PC-3 (cell line): ENCODE results near the gene OBP2A. TPM values are rescaled to one million over a fixed set of nuclear protein-coding genes. Genes with fewer than 3 reads are reported as not detected.

Experiments
- ATAC-seq: fragments of 200-7000 bp; cut with Tn5 transposase; 2 replicates; pipeline ENCODE4 v1.9.1; 2020; ENCODE audit warnings: mild to moderate bottlenecking, moderate library complexity
- BruUV-seq: library from RNA; stranded (reverse); fragments of 400-500 nt; replicated peaks from 2 replicates; lab custom pipeline; 2021; lab: Mats Ljungman, UMichigan
- CTCF ChIA-PET: fragments of 300-600 bp; sonication (Branson Sonifier 250); formaldehyde crosslinking; loops from one replicate; lab custom pipeline; 2022; ENCODE audit warnings: antibody characterized with exemption; lab: Charles Lee
- POLR2A ChIA-PET: fragments of 300-600 bp; sonication (Branson Sonifier 250); formaldehyde crosslinking; loops from one replicate; lab custom pipeline; 2022; ENCODE audit warnings: antibody characterized with exemption; ENCODE audit not compliant: unreplicated experiment; lab: Charles Lee
- DNase-seq: peaks from one replicate; pipeline ENCODE4 v3.0.0-alpha.2; 2015
- H2AFZ ChIP-seq: fragments of 300-600 bp; sonication (generic); 2 replicates; pipeline ENCODE4 v1.6.0; 2016; ENCODE audit warnings: antibody characterized with exemption, low read length
- H3F3A ChIP-seq: fragments of 300-600 bp; sonication (generic); one replicate; pipeline ENCODE4 v1.6.0; 2017; ENCODE audit warnings: antibody characterized with exemption, low read length, control low read depth, mild to moderate bottlenecking; ENCODE audit not compliant: unreplicated experiment
- H3K27ac ChIP-seq: fragments of 300-600 bp; sonication (generic); 2 replicates; pipeline ENCODE4 v1.5.1; 2016; ENCODE audit warnings: mild to moderate bottlenecking, low read length
- H3K27me3 ChIP-seq: fragments of 300-600 bp; sonication (generic); 2 replicates; pipeline ENCODE4 v1.6.1; 2016; ENCODE audit warnings: low read length, mixed read lengths
- H3K36me3 ChIP-seq: fragments of 300-600 bp; sonication (generic); 2 replicates; pipeline ENCODE4 v1.6.1; 2016; ENCODE audit warnings: low read depth, mixed run types, low read length, mixed read lengths
- H3K4me1 ChIP-seq: fragments of 300-600 bp; sonication (generic); 2 replicates; pipeline ENCODE4 v1.5.1; 2016; ENCODE audit warnings: low read length; ENCODE audit not compliant: insufficient read depth
- H3K4me2 ChIP-seq: fragments of 300-600 bp; sonication (generic); 2 replicates; pipeline ENCODE4 v1.6.0; 2016; ENCODE audit warnings: low read length
- H3K4me3 ChIP-seq: fragments of 300-600 bp; sonication (generic); 2 replicates; pipeline ENCODE4 v1.5.1; 2016; ENCODE audit warnings: mild to moderate bottlenecking, low read length, mixed read lengths
- H3K79me2 ChIP-seq: fragments of 300-600 bp; sonication (generic); 2 replicates; pipeline ENCODE4 v1.6.1; 2017; ENCODE audit warnings: low read length, mixed read lengths
- H3K9ac ChIP-seq: fragments of 300-600 bp; sonication (generic); 2 replicates; pipeline ENCODE4 v1.6.0; 2016; ENCODE audit warnings: mild to moderate bottlenecking, low read length
- H3K9me2 ChIP-seq: fragments of 300-600 bp; sonication (generic); replicated peaks from 2 replicates; pipeline ENCODE4 v1.6.1; 2016; ENCODE audit warnings: mixed run types, low read length, mixed read lengths
- H3K9me3 ChIP-seq: fragments of 300-600 bp; sonication (generic); 2 replicates; pipeline ENCODE4 v1.6.1; 2016; ENCODE audit warnings: low read length, mixed read lengths
- H4K20me1 ChIP-seq: fragments of 300-600 bp; sonication (generic); 2 replicates; pipeline ENCODE4 v1.6.1; 2016; ENCODE audit warnings: low read length, mixed read lengths
- CTCF ChIP-seq: fragments of 300-600 bp; sonication (generic); conservative IDR thresholded peaks from 2 replicates; pipeline ENCODE4 v1.5.1; 2017; ENCODE audit warnings: antibody characterized with exemption, low read depth, mild to moderate bottlenecking, low read length
- EZH2 ChIP-seq: fragments of 300-600 bp; sonication (generic); IDR thresholded peaks from one replicate; pipeline ENCODE4 v1.6.1; 2017; ENCODE audit warnings: antibody characterized with exemption, mild to moderate bottlenecking, low read length; ENCODE audit not compliant: unreplicated experiment
- EZH2phosphoT487 ChIP-seq: fragments of 300-600 bp; sonication (generic); IDR thresholded peaks from 2 replicates; pipeline ENCODE4 v1.6.1; 2018; ENCODE audit warnings: mild to moderate bottlenecking, antibody characterized with exemption, low read length, borderline replicate concordance
- intact Hi-C: fragments of 100-400 bp; cut with micrococcal nuclease; formaldehyde crosslinking; loops from 2 replicates; pipeline ENCODE4 v1.9.0; 2023
- total RNA-seq: library from RNA; depleted of rRNA; stranded (reverse); fragments of >200 nt; gene quantifications from 2 replicates; pipeline ENCODE4 v1.2.3, GENCODE V29; 2014

OBP2A gene
- total RNA-seq, 1 experiment from 2014 or later = not detected

- CTCF ChIA-PET = no interaction called here
- peaks cover 6% of the 10 kb centered on the region; the same call in 1 of the 2 replicates for H3K36me3 ChIP-seq
These were observed 39.4 kb upstream of the OBP2A start for GRCh38 chr9:135506327-135507103.

DNA sequence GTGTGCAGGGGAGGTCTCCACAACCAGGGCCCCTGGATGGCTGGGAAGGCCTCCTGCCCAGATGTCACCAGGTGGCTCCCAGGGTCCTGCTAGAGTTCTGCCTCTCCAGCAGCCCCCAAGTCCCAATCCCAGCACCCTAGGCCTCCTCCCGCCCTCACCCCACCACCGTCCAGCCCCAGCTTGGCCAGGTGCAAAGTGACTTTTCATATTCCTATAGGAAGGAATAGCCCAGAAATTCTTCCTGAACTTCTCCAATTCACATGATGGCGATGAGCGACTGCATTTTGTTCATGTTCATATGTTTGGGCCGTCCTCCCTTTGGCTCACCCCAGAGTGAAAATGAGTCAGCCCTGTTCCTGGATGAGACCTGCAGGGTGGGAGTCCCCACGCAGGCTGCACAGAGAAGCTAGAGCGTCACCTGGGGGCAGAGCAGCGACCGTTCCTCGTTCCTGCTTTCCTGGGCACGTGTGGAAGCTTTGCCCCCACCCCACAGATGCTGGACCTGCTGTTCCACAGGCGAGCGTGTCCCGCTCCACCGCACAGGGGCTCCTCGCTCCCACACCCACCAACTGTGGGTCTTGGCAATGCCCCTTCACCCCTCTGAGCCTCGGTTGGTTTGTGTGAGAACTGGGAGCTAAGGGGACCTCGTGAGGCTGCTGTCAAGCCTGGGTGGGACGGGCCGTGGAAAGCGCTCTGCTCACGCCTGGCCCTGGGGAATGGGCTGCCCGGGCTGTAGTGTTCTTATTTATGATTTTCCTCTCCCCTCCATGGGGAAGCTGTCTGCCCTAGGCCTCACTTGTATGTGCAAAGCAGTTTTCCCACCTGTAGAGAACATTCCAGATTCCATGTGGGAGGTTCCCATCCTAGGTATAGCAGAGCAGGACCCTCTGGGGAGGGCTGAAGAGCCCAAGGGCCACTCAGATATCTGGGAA is 38.6 kb upstream of the OBP2A start:
- Histone ChIP-seq H3K27me3 (no peaks in the 10 kb centered on the region), H4K20me1 (no peaks in the 10 kb centered on the region), H3K9ac (no peak overlapping the region), H3K27ac (no peak overlapping the region), H3K4me3 (no peak overlapping the region), H3K4me1 (peaks cover 4% of the 10 kb centered on the region; the same call in 1 of the 2 replicates), H3K9me2 (no peaks in the 10 kb centered on the region), H3K4me2 (no peak overlapping the region), H3F3A (no peaks in the 10 kb centered on the region), H3K36me3 (peaks cover 3% of the 10 kb centered on the region; the same call in 1 of the 2 replicates), H3K79me2 (peaks cover 4% of the 10 kb centered on the region), H2AFZ (no peak overlapping the region), H3K9me3 (no peaks in the 10 kb centered on the region)
- intact Hi-C loops = no loop called here
- CTCF ChIA-PET = no interaction called here
- no peak for DNase-seq
- TF ChIP-seq EZH2phosphoT487 = no peak
- no peak for TF ChIP-seq CTCF
- TF ChIP-seq EZH2 = no peak
- no TSS peak for BruUV-seq
- no peak for ATAC-seq
- POLR2A ChIA-PET = no interaction called here

More at GRCh38 chr9:135506327-135507103, 39.4 kb upstream of the OBP2A start:
- H4K20me1 ChIP-seq = no peaks in the 10 kb centered on the region
- H3K27me3 ChIP-seq = no peaks in the 10 kb centered on the region
- TF ChIP-seq EZH2phosphoT487 = no peak
- no peak for TF ChIP-seq EZH2
- no peak for TF ChIP-seq CTCF
- no peaks in the 10 kb centered on the region for H3F3A ChIP-seq
- H3K4me3 ChIP-seq = no peak overlapping the region
- peaks cover 12% of the 10 kb centered on the region for H3K79me2 ChIP-seq
- DNase-seq (no peak), ATAC-seq (peak; percentile 12; the same call in 1 of the 2 replicates)
- no peaks in the 10 kb centered on the region for H3K9me3 ChIP-seq
- no peak overlapping the region for H2AFZ ChIP-seq
- intact Hi-C loops = no loop called here
- BruUV-seq = no TSS peak
- no peak overlapping the region for H3K4me2 ChIP-seq
- no peak overlapping the region for H3K9ac ChIP-seq
- no peak overlapping the region for H3K27ac ChIP-seq
- peaks cover 9% of the 10 kb centered on the region for H3K4me1 ChIP-seq
- H3K9me2 ChIP-seq = no peaks in the 10 kb centered on the region
- POLR2A ChIA-PET = no interaction called here
